Vagina (tissue), 2 donors: ENCODE measurements around the gene CBLB.

Experiments used
- POLR2A ChIP-seq, 2 donors: fragments of 450-650 bp; IDR thresholded peaks; one replicate each; pipeline ENCODE4 v1.6.1; 2017; ENCODE audit warnings: antibody characterized with exemption in 2 of 2, mild to moderate bottlenecking in 2 of 2, moderate library complexity in 2 of 2
- TF ChIP-seq, protein P1 (sequence below), 3 experiments: fragments of 450-650 bp in 2 of 3; fragments of 200-600 bp in 1 of 3; sonication (generic) in 1 of 3; IDR thresholded peaks; one replicate each; pipeline ENCODE4 v1.5.1; 2017 to 2019; ENCODE audit warnings: antibody characterized with exemption in 3 of 3, mild to moderate bottlenecking in 2 of 3, moderate library complexity in 2 of 3

DNA sequence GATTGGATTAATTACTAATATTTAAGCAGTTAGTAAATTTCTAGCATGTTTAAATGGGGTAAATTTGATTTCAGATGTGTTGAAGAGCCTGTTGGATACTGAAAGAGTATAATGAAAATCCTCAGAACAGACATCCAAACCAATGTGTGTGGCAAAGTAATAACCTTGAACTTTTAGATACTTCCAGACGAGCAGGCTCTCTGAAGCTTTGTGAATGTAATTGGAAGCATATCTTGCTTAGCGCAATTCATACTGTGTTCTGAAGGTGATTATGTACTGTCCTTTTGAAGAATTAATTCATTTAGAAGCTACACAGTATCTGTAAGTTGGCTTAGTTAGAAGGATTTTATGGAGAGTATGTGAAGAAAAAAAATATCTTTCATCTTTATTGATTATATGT, 161.8 kb downstream of the CBLB start:
- TF ChIP-seq, protein P1, sequence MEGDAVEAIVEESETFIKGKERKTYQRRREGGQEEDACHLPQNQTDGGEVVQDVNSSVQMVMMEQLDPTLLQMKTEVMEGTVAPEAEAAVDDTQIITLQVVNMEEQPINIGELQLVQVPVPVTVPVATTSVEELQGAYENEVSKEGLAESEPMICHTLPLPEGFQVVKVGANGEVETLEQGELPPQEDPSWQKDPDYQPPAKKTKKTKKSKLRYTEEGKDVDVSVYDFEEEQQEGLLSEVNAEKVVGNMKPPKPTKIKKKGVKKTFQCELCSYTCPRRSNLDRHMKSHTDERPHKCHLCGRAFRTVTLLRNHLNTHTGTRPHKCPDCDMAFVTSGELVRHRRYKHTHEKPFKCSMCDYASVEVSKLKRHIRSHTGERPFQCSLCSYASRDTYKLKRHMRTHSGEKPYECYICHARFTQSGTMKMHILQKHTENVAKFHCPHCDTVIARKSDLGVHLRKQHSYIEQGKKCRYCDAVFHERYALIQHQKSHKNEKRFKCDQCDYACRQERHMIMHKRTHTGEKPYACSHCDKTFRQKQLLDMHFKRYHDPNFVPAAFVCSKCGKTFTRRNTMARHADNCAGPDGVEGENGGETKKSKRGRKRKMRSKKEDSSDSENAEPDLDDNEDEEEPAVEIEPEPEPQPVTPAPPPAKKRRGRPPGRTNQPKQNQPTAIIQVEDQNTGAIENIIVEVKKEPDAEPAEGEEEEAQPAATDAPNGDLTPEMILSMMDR (IDR thresholded peaks at IDR 0.05), result no peak
- no peak for TF ChIP-seq POLR2A (IDR thresholded peaks at IDR 0.05)
